Activated T-cell treated with anti-CD3 and anti-CD28 coated beads, Interleukin-2, amount 50 U/mL, for 24 hours (primary cell): ENCODE measurements around the gene ZNF610.

Source experiments
- DNase-seq: peaks from one replicate; pipeline ENCODE4 v3.0.0-alpha.2; 2020
- H3K27ac Mint-ChIP-seq: 2 replicates; pipeline ENCODE4 v1.8.0; 2020; ENCODE audit warnings: mild to moderate bottlenecking, mixed read lengths
- H3K27me3 Mint-ChIP-seq: 2 replicates; pipeline ENCODE4 v1.8.0; 2020; ENCODE audit warnings: mixed read lengths
- H3K36me3 Mint-ChIP-seq: 2 replicates; pipeline ENCODE4 v1.8.0; 2020; ENCODE audit warnings: low read depth, mixed read lengths
- H3K4me1 Mint-ChIP-seq: 2 replicates; pipeline ENCODE4 v1.8.0; 2020; ENCODE audit warnings: low read depth, mixed read lengths
- H3K4me3 Mint-ChIP-seq: 2 replicates; pipeline ENCODE4 v1.8.0; 2020; ENCODE audit warnings: mild to moderate bottlenecking, moderate library complexity, mixed read lengths
- H3K9me3 Mint-ChIP-seq: 2 replicates; pipeline ENCODE4 v1.8.0; 2020; ENCODE audit warnings: mixed read lengths

Gene ZNF610

DNA sequence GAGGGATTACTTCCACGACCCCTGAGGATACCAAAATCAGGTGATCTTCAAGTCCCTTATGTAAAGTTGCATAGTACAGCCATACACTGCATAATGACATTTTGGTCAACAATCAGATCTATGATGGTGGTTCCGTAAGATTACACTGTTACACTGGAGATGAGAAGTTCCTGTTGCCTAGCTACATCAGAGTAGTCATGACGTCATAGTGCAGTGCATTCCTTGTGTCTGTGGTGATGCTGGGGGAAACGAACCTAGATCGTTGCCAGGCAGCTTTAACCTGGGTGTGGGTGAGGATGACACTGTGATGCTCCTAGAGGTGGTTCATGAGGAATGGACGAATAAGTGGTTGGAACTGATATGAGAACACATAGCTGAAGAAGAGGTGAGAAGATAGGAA, 9.1 kb downstream of the ZNF610 start:
- peaks cover 2% of the 10 kb centered on the region for H3K4me1 Mint-ChIP-seq
- no peak for DNase-seq
- H3K27ac Mint-ChIP-seq, result no peak overlapping the region
- no peaks in the 10 kb centered on the region for H3K27me3 Mint-ChIP-seq
- no peak overlapping the region for H3K4me3 Mint-ChIP-seq
- peaks cover 18% of the 10 kb centered on the region for H3K9me3 Mint-ChIP-seq
- H3K36me3 Mint-ChIP-seq, result peaks cover 31% of the 10 kb centered on the region

- Mint-ChIP-seq H3K4me1 (no peaks in the 10 kb centered on the region), H3K36me3 (peaks cover 77% of the 10 kb centered on the region), H3K4me3 (no peak overlapping the region), H3K9me3 (peaks cover 45% of the 10 kb centered on the region), H3K27ac (no peak overlapping the region), H3K27me3 (no peaks in the 10 kb centered on the region)
- DNase-seq, result no peak
Measured at GRCh38 chr19:52351512-52351911, 15.5 kb downstream of the ZNF610 start.

DNA sequence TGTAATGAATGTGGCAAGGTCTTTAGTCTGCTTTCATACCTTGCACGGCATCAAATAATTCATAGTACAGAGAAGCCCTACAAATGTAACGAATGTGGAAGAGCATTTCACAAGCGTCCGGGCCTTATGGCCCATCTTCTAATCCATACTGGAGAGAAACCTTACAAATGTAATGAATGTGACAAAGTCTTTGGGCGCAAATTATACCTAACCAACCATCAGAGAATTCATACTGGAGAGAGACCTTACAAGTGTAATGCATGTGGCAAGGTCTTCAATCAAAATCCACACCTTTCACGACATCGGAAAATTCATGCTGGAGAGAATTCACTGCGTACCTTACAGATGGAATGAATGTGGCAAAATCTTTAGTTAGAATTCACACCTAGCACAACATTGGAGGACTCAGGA, 30.4 kb downstream of the ZNF610 start:
- Mint-ChIP-seq H3K4me3 (no peak overlapping the region), H3K27me3 (no peaks in the 10 kb centered on the region), H3K4me1 (peaks cover 16% of the 10 kb centered on the region), H3K36me3 (peaks cover 72% of the 10 kb centered on the region), H3K27ac (no peak overlapping the region), H3K9me3 (peaks cover 50% of the 10 kb centered on the region)
- DNase-seq, result no peak

DNA sequence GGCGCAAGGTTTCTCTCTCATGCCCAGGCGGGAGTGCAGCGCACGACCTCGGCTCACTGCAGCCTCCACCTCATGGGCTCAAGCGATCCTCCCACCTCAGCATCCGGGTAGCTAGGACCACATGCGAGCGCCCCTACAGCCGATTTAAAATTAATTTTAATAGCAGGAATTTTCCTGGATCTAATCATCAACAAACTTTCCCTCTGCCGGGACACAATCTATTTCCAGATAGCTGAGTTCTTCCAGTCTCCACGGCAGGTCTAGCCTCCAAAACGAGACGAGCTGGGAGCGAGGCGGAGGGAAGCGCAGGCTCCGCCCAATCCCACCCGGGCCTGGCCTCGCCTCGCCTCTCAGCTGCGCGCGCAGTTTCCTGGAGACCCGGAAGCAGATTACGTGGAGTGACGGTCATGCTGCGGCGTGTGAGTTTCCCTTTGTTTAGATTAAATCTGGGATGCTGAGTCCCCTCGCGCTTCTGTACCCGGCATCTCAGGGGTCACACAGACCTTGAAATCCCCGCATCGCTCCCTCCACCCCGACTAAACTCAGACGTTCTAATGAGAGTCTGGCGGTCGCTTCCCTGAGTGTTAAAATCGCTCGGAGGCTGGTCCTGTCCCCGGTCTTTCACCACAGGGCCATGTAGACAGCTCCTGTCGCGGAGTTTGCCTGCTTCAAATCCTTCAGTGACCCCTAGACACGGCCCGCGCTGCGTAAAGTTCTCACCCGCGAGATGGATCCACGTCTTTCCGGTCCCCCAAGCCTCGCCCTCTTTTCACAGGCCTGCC, 33.7 kb downstream of the ZNF610 start, which contains the start of gene ZNF880:
TSS of gene ZNF880 (plus strand) at position 365 of the 782 bp plus-strand sequence. CDS start at position 408, 43 bp downstream.
- peaks cover 18% of the 10 kb centered on the region for H3K4me1 Mint-ChIP-seq
- H3K9me3 Mint-ChIP-seq, result peaks cover 56% of the 10 kb centered on the region
- H3K4me3 Mint-ChIP-seq, result peak within 1 kb of the TSS; percentile 87
- peak; percentile 94 for DNase-seq
- H3K27ac Mint-ChIP-seq, result peak within 1 kb of the TSS; percentile 96
- no peaks in the 10 kb centered on the region for H3K27me3 Mint-ChIP-seq
- peaks cover 76% of the 10 kb centered on the region for H3K36me3 Mint-ChIP-seq

DNA sequence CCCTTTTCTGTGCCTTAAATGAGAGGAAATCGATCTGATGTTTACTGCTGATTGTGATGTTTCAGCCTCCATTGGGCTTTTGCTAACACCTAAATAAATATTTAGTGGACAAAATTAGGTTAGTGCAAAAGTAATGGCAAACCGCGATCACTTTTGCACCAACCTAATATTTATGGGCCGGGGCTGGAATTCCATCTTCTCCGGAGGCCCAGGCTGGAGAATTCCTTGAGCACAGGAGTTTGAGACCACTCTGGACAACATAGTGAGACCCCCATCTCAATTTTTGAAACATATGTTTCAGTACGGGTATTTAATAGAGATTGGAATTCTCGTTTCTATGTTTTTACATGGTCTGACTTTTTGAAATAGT, 34.3 kb downstream of the ZNF610 start:
- H3K36me3 Mint-ChIP-seq, result peaks cover 77% of the 10 kb centered on the region
- H3K9me3 Mint-ChIP-seq, result peaks cover 57% of the 10 kb centered on the region

GRCh38 chr19:52391135-52391534, 55.1 kb downstream of the ZNF610 start:
- Mint-ChIP-seq H3K27ac (no peak overlapping the region), H3K4me1 (no peaks in the 10 kb centered on the region), H3K36me3 (peaks cover 70% of the 10 kb centered on the region), H3K9me3 (peaks cover 51% of the 10 kb centered on the region), H3K4me3 (no peak overlapping the region), H3K27me3 (no peaks in the 10 kb centered on the region)
- DNase-seq, result no peak

More for the DNA sequence above, 34.3 kb downstream of the ZNF610 start:
- no peaks in the 10 kb centered on the region for H3K27me3 Mint-ChIP-seq
- no peak for DNase-seq
- H3K27ac Mint-ChIP-seq, result peak overlapping the region; percentile 96
- peak overlapping the region; percentile 87 for H3K4me3 Mint-ChIP-seq
- H3K4me1 Mint-ChIP-seq, result peaks cover 18% of the 10 kb centered on the region

DNA sequence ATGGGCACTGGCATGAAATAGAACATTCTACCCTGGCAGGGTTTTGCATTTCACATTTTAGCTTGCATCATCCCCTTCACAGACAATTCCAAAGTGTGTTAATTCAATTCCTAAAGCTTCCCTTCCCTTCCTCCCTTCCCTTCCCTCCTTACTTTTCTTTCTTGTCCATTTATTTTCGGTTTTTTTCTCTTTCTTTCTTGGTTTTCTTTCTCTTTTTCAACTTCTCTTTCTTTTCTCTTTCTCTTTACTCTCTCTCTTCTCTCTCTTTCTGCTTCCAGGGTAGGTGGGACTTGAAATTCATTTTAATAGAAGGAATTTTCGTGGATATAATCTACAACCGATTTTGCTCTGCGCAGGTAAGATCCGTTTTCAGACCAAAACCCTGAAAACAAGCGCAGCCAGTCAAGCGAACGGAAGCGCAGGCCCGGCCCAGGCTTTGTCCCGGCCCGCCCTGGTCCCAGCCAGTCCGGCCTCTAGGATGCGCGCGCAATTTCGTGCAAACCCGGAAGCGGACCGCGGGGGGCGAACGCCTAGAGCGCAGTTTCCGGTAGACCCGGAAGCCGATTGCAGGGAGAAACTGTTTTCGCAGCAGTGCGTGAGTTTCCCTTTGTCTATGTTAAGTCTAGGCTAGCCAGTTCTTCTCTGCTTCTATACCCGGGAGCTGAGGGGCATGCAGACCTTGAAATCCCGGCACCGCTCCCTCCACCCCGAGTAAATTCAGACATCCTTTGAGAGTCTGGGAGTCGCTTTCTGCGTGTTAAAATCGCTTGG, 61.5 kb downstream of the ZNF610 start, which contains the start of gene ZNF528:
TSS of gene ZNF528 (plus strand) at position 540 of the 771 bp plus-strand sequence. CDS start 4,165 bp downstream, outside the sequence.
- peak; percentile 96 for DNase-seq
- H3K9me3 Mint-ChIP-seq, result peaks cover 64% of the 10 kb centered on the region
- H3K27ac Mint-ChIP-seq, result peak within 1 kb of the TSS; percentile 87
- no peaks in the 10 kb centered on the region for H3K27me3 Mint-ChIP-seq
- H3K36me3 Mint-ChIP-seq, result peaks cover 88% of the 10 kb centered on the region
- peaks cover 20% of the 10 kb centered on the region for H3K4me1 Mint-ChIP-seq
- H3K4me3 Mint-ChIP-seq, result peak within 1 kb of the TSS; percentile 82

GRCh38 chr19:52398081-52398441, 62.0 kb downstream of the ZNF610 start:
- peak overlapping the region; percentile 87 for H3K27ac Mint-ChIP-seq
- peak overlapping the region; percentile 82 for H3K4me3 Mint-ChIP-seq
- H3K9me3 Mint-ChIP-seq, result peaks cover 64% of the 10 kb centered on the region
- no peak for DNase-seq
- no peaks in the 10 kb centered on the region for H3K27me3 Mint-ChIP-seq
- peaks cover 20% of the 10 kb centered on the region for H3K4me1 Mint-ChIP-seq
- H3K36me3 Mint-ChIP-seq, result peaks cover 88% of the 10 kb centered on the region

- DNase-seq, result no peak
- Mint-ChIP-seq H3K27ac (no peak overlapping the region), H3K9me3 (peaks cover 73% of the 10 kb centered on the region), H3K27me3 (no peaks in the 10 kb centered on the region), H3K36me3 (peaks cover 99% of the 10 kb centered on the region), H3K4me1 (no peaks in the 10 kb centered on the region), H3K4me3 (no peak overlapping the region)
Measured at GRCh38 chr19:52410276-52410675, 74.2 kb downstream of the ZNF610 start.

DNA sequence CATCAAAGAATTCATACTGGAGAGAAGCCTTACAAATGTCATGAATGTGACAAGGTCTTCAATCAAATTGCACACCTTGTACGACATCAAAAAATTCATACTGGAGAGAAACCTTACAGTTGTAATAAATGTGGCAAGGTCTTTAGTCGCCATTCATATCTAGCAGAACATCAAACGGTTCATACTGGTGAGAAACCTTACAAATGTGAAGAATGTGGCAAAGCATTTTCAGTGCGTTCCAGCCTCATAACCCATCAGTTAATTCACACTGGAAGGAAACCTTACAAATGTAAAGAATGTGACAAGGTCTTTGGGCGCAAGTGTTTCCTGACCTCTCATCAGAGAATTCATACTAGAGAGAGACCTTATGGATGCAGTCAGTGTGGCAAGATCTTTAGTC, 79.7 kb downstream of the ZNF610 start:
- Mint-ChIP-seq H3K36me3 (peaks cover 66% of the 10 kb centered on the region), H3K9me3 (peaks cover 81% of the 10 kb centered on the region)

More for the DNA sequence above, 79.7 kb downstream of the ZNF610 start:
- Mint-ChIP-seq H3K27me3 (no peaks in the 10 kb centered on the region), H3K27ac (no peak overlapping the region), H3K4me1 (no peaks in the 10 kb centered on the region), H3K4me3 (no peak overlapping the region)
- no peak for DNase-seq
